ENCODE results near the gene LCNL1. TPM values are rescaled to one million over a fixed set of nuclear protein-coding genes. Genes with fewer than 3 reads are reported as not detected.
"Not testable (repeated sequence)": the region's sequence is repeated elsewhere in the genome, so short reads cannot be mapped to it uniquely, and the experiment has no call there.

Gene LCNL1
- total and polyA plus RNA-seq, 2 experiments from 2014 or later = 0.36 TPM; not detected in 1

GRCh38 chr9:137002646-137003041 lies 19.9 kb downstream of the LCNL1 start:
- Histone ChIP-seq H3K27me3 (peaks cover 3% of the 10 kb centered on the region), H3K27ac (no peak overlapping the region), H3K36me3 (no peaks in the 10 kb centered on the region), H3K4me1 (ENCODE audit: low read depth) (no peaks in the 10 kb centered on the region), H3K9me3 (ENCODE audit: low read depth) (no peaks in the 10 kb centered on the region), H3K4me3 (no peak overlapping the region)
- no peak for DNase-seq (ENCODE audit: low read depth in 1 of 2, low spot score in 1 of 2)
- TF ChIP-seq, protein P1, sequence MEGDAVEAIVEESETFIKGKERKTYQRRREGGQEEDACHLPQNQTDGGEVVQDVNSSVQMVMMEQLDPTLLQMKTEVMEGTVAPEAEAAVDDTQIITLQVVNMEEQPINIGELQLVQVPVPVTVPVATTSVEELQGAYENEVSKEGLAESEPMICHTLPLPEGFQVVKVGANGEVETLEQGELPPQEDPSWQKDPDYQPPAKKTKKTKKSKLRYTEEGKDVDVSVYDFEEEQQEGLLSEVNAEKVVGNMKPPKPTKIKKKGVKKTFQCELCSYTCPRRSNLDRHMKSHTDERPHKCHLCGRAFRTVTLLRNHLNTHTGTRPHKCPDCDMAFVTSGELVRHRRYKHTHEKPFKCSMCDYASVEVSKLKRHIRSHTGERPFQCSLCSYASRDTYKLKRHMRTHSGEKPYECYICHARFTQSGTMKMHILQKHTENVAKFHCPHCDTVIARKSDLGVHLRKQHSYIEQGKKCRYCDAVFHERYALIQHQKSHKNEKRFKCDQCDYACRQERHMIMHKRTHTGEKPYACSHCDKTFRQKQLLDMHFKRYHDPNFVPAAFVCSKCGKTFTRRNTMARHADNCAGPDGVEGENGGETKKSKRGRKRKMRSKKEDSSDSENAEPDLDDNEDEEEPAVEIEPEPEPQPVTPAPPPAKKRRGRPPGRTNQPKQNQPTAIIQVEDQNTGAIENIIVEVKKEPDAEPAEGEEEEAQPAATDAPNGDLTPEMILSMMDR (IDR thresholded peaks at IDR 0.05; ENCODE audit: low read depth, low read length) = no peak

DNA sequence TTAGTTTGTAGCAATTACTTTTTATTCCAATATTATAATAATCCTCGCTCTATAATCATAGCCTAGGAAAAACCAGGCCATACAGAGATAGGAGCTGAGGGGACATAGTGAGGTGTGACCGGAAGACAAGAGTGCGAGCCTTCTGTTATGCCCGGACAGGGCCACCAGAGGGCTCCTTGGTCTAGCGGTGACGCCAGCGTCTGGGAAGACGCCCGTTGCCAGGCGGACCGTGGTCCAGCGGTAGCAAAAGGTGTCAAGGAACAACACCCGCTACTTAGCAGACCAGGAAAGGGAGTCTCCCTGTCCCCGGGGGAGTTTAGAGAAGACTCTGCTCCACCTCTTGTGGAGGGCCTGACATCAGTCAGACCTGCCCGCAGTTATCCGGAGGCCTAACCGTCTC lies 21.5 kb downstream of the LCNL1 start:
- TF ChIP-seq, protein P1 (IDR thresholded peaks at IDR 0.05; ENCODE audit: low read depth, low read length) = peak; percentile 44
- not testable (repeated sequence) for H3K9me3 ChIP-seq (ENCODE audit: low read depth); H3K27me3 ChIP-seq; H3K4me3 ChIP-seq; H3K36me3 ChIP-seq; H3K4me1 ChIP-seq (ENCODE audit: low read depth); H3K27ac ChIP-seq; DNase-seq (ENCODE audit: low read depth in 1 of 2, low spot score in 1 of 2)

DNA sequence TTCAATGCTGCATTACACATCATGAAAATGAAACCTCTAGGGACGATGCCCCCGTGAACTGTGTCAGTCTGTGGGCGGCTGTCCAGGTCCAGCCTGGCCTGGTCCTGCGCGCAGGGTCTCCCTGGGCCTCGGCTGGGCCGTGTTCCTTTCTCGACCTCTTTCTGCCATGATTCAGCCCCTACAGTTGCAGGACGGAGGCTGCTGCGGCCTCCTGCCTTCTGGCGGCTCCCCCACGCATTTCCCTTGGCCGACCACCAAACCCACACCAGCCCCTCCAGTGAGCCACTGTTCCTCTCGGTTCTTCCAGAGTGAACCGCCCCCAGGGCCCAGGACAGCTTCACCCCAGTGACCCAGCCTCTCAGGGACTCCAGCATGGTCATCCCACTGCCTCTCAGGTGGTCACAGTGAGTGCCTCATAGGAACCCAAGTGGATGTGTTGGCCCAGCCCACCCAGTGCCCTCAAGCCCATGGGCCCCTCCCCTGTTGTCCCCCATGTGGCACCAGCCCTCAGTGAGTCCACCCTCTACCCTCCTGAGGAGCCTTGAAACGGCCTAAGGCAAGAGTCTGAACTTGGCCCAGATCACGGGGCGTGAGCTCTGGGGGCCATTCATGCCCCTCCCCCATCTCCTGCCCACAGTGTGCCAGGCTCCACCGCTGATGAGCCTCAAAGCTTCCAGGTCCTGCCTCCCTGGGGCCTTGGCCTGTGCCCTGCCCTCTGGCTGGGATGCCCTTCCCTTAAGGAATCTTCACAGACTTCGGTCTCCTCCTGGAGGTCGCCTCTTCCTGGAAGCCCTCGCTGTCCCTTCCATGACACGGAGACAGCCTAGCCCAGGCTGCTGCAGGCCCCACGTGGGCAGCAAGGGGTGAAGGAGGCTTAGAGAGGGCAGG lies 23.6 kb downstream of the LCNL1 start:
- Histone ChIP-seq H3K27me3 (no peaks in the 10 kb centered on the region), H3K4me3 (no peak overlapping the region), H3K27ac (no peak overlapping the region), H3K4me1 (ENCODE audit: low read depth) (no peaks in the 10 kb centered on the region), H3K36me3 (no peaks in the 10 kb centered on the region), H3K9me3 (ENCODE audit: low read depth) (no peaks in the 10 kb centered on the region)
- TF ChIP-seq, protein P1 (IDR thresholded peaks at IDR 0.05; ENCODE audit: low read depth, low read length) = no peak
- peak in 1 of 2 donors; percentile 73 for DNase-seq (ENCODE audit: low read depth in 1 of 2, low spot score in 1 of 2)

- Histone ChIP-seq H3K4me3 (no peak overlapping the region), H3K4me1 (ENCODE audit: low read depth) (no peaks in the 10 kb centered on the region), H3K9me3 (ENCODE audit: low read depth) (no peaks in the 10 kb centered on the region), H3K36me3 (peaks cover 1% of the 10 kb centered on the region), H3K27ac (no peak overlapping the region), H3K27me3 (no peaks in the 10 kb centered on the region)
- TF ChIP-seq, protein P1 (IDR thresholded peaks at IDR 0.05; ENCODE audit: low read depth, low read length) = no peak
- no peak for DNase-seq (ENCODE audit: low read depth in 1 of 2, low spot score in 1 of 2)
These were observed 24.5 kb downstream of the LCNL1 start for GRCh38 chr9:137007108-137007815.

DNA sequence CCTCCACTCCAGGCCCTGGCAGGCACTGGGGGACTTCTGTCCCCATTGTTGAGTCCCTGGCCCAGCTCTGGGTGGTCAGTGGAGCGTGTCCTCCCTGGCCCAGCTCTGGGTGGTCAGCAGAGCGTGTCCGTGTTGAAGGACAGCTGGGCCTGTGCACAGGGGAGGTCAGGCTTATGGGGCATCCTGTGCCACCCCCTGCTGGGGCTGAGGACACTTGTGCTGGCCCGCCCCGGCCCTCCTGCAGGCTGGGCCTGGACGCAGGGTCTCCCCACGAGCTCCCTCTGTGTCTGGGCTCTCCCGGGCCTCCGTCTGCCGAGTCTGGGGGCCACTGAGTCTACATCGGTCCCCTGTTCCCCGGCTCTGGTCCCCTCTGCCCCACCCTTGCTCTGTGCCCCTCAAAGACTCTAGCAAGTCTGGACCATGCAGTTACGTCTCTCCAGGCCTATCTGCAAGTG lies 25.1 kb downstream of the LCNL1 start:
- Histone ChIP-seq H3K4me1 (ENCODE audit: low read depth) (no peaks in the 10 kb centered on the region), H3K27me3 (no peaks in the 10 kb centered on the region), H3K27ac (no peak overlapping the region), H3K4me3 (no peak overlapping the region), H3K36me3 (peaks cover 3% of the 10 kb centered on the region), H3K9me3 (ENCODE audit: low read depth) (no peaks in the 10 kb centered on the region)
- DNase-seq (ENCODE audit: low read depth in 1 of 2, low spot score in 1 of 2) = no peak
- TF ChIP-seq, protein P1 (IDR thresholded peaks at IDR 0.05; ENCODE audit: low read depth, low read length) = no peak

All from cardiac muscle cell (in vitro differentiated cells and primary cell).